Measurements from ENCODE around the gene EFTUD2.

DNA sequence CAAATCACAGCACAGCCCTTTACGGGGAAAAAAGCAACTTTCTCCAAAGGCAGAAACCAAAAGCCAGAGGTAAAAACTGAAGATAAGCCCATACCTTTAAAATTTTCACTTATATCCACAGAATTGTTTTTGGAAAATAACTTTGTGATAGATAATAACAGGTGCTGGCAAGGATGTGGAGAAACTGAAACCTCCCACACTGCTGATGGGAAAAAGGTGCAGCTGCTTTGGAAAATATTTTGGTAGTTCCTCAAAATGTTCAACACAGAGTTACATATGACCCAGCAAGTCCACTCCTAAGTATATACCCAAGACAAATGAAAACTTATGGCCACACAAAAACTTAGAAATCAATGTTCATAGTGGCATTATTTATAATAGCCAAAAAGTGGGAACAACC, 12.2 kb downstream of the EFTUD2 start:
- TF ChIP-seq POLR2A (IDR thresholded peaks at IDR 0.05; ENCODE audit: low read depth, low read length) (no peak), CEBPB (IDR thresholded peaks at IDR 0.05; ENCODE audit: low read depth, low read length) (no peak), RAD21 (IDR thresholded peaks at IDR 0.05; ENCODE audit: low read length) (no peak), RFX5 (IDR thresholded peaks at IDR 0.05; ENCODE audit: low read depth, low read length) (no peak), MAFK (IDR thresholded peaks at IDR 0.05; ENCODE audit: low read depth, low read length) (no peak), MAZ (IDR thresholded peaks at IDR 0.05; ENCODE audit: borderline replicate concordance, low read depth, low read length) (no peak), ELK1 (IDR thresholded peaks at IDR 0.05; ENCODE audit: borderline replicate concordance, low read depth, low read length) (no peak), RCOR1 (IDR thresholded peaks at IDR 0.05; ENCODE audit: insufficient replicate concordance, low read length) (no peak)
- TF ChIP-seq, protein P1, sequence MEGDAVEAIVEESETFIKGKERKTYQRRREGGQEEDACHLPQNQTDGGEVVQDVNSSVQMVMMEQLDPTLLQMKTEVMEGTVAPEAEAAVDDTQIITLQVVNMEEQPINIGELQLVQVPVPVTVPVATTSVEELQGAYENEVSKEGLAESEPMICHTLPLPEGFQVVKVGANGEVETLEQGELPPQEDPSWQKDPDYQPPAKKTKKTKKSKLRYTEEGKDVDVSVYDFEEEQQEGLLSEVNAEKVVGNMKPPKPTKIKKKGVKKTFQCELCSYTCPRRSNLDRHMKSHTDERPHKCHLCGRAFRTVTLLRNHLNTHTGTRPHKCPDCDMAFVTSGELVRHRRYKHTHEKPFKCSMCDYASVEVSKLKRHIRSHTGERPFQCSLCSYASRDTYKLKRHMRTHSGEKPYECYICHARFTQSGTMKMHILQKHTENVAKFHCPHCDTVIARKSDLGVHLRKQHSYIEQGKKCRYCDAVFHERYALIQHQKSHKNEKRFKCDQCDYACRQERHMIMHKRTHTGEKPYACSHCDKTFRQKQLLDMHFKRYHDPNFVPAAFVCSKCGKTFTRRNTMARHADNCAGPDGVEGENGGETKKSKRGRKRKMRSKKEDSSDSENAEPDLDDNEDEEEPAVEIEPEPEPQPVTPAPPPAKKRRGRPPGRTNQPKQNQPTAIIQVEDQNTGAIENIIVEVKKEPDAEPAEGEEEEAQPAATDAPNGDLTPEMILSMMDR (conservative IDR thresholded peaks at IDR 0.05; ENCODE audit: low read depth, low read length) = no peak
- TF ChIP-seq, protein P2, sequence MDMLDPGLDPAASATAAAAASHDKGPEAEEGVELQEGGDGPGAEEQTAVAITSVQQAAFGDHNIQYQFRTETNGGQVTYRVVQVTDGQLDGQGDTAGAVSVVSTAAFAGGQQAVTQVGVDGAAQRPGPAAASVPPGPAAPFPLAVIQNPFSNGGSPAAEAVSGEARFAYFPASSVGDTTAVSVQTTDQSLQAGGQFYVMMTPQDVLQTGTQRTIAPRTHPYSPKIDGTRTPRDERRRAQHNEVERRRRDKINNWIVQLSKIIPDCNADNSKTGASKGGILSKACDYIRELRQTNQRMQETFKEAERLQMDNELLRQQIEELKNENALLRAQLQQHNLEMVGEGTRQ (IDR thresholded peaks at IDR 0.05; ENCODE audit: low read depth, low read length) = no peak

All from IMR-90 (cell line).